Tibial nerve (tissue), 4 donors: ENCODE results near the gene TPPP2. TPM values are rescaled to one million over a fixed set of nuclear protein-coding genes. Genes with fewer than 3 reads are reported as not detected.

Experiments used
- DNase-seq, 2 donors: peaks; one replicate each; pipeline ENCODE4 v3.0.0-alpha.2; 2019; ENCODE audit warnings: low spot score in 2 of 2
- H3K27ac ChIP-seq, 4 donors: fragments of 200-600 bp; sonication (generic) in 3 of 4; one replicate each; pipeline ENCODE4 v1.5.1; 2017 to 2019; ENCODE audit warnings: mild to moderate bottlenecking in 1 of 4
- H3K27me3 ChIP-seq, 2 donors: fragments of 200-600 bp; sonication (generic) in 1 of 2; one replicate each; pipeline versions ENCODE4 v1.5.1 to v1.6.0; 2017 to 2019
- H3K36me3 ChIP-seq, 3 donors: fragments of 200-600 bp; sonication (generic); one replicate each; pipeline ENCODE4 v1.5.1; 2018 to 2019
- H3K4me1 ChIP-seq, 4 donors: fragments of 200-600 bp; sonication (generic) in 3 of 4; one replicate each; pipeline ENCODE4 v1.5.1; 2017 to 2019
- H3K4me3 ChIP-seq, 4 donors: fragments of 200-600 bp; sonication (generic) in 3 of 4; one replicate each; pipeline ENCODE4 v1.5.1; 2017 to 2019; ENCODE audit warnings: mild to moderate bottlenecking in 1 of 4, moderate library complexity in 1 of 4
- H3K9me3 ChIP-seq, 4 donors: fragments of 200-600 bp; sonication (generic) in 3 of 4; one replicate each; pipeline ENCODE4 v1.5.1; 2017 to 2019
- CTCF ChIP-seq, 5 experiments: fragments of 200-600 bp in 3 of 5; fragments of 450-650 bp in 2 of 5; sonication (generic) in 3 of 5; IDR thresholded peaks; one replicate each; pipeline ENCODE4 v1.5.1; 2016 to 2019; ENCODE audit warnings: antibody characterized with exemption in 5 of 5, mild to moderate bottlenecking in 3 of 5, moderate library complexity in 2 of 5
- EP300 ChIP-seq, 2 donors: sonication (generic); formaldehyde crosslinking; IDR thresholded peaks; one replicate each; pipeline ENCODE4 v1.6.1; 2017; ENCODE audit warnings: antibody characterized with exemption in 2 of 2, mild to moderate bottlenecking in 1 of 2
- POLR2A ChIP-seq, 2 donors: fragments of 450-650 bp; IDR thresholded peaks; one replicate each; pipeline ENCODE4 v1.6.1; 2017; ENCODE audit warnings: antibody characterized with exemption in 2 of 2, mild to moderate bottlenecking in 2 of 2, moderate library complexity in 2 of 2
- WGBS, 2 donors: methylation state at CpG; one replicate each; pipeline ENCODE4 v1.1.5; 2018; 5-methylcytosine and 5-hydroxymethylcytosine counted together
- total RNA-seq, 4 donors: library from RNA; depleted of rRNA; stranded (reverse); fragments of >200 nt; gene quantifications; one replicate each; pipeline ENCODE4 v1.1.0, GENCODE V29; 2016

Gene TPPP2
- total RNA-seq, 4 donors from 2014 or later, result not detected

- Histone ChIP-seq H3K4me1 (peaks cover 0 to 64% (median 15%) of the 10 kb centered on the region in 4 donors), H3K36me3 (peaks cover 0 to 18% (median 0%) of the 10 kb centered on the region in 3 donors), H3K4me3 (peak overlapping the region; percentile 65 to 76 (median 75)), H3K9me3 (no peaks in the 10 kb centered on the region), H3K27me3 (no peaks in the 10 kb centered on the region), H3K27ac (peak overlapping the region; percentile 92 to 99 (median 96))
- TF ChIP-seq POLR2A (IDR thresholded peaks at IDR 0.05), result peak in 1 of 2 donors; percentile 19
- peak in 1 of 2 donors; percentile 65 for TF ChIP-seq EP300 (IDR thresholded peaks at IDR 0.05)
- peak in 2 of 5 experiments; percentile 23 to 40 for TF ChIP-seq CTCF (IDR thresholded peaks at IDR 0.05)
- WGBS, 2 donors, result 1 to 7% methylated on average over 30 to 42 of the region's 58 CpGs
- peak; percentile 64 to 77 for DNase-seq
Observed at GRCh38 chr14:21025371-21026273, 4.4 kb upstream of the TPPP2 start.

GRCh38 chr14:21026274-21026987 lies 3.6 kb upstream of the TPPP2 start:
- Histone ChIP-seq H3K4me1 (peaks cover 0 to 56% (median 14%) of the 10 kb centered on the region in 4 donors), H3K27me3 (no peaks in the 10 kb centered on the region), H3K4me3 (peak overlapping the region; percentile 65 to 76 (median 75)), H3K36me3 (peaks cover 0 to 10% (median 0%) of the 10 kb centered on the region in 3 donors), H3K27ac (peak overlapping the region; percentile 92 to 99 (median 96)), H3K9me3 (no peaks in the 10 kb centered on the region)
- 34 to 41% methylated on average over 7 of the region's 7 CpGs for WGBS, 2 donors
- TF ChIP-seq CTCF (IDR thresholded peaks at IDR 0.05), result no peak
- TF ChIP-seq POLR2A (IDR thresholded peaks at IDR 0.05), result no peak
- peak in 1 of 2 donors; percentile 8 for TF ChIP-seq EP300 (IDR thresholded peaks at IDR 0.05)
- peak in 1 of 2 donors; percentile 40 for DNase-seq

GRCh38 chr14:21026988-21027315 lies 3.1 kb upstream of the TPPP2 start:
- Histone ChIP-seq H3K4me3 (peak overlapping the region in 2 of 4 donors; percentile 65 to 75), H3K4me1 (peaks cover 0 to 50% (median 13%) of the 10 kb centered on the region in 4 donors), H3K36me3 (peaks cover 0 to 5% (median 0%) of the 10 kb centered on the region in 3 donors), H3K27ac (peak overlapping the region; percentile 92 to 99 (median 96)), H3K9me3 (no peaks in the 10 kb centered on the region), H3K27me3 (no peaks in the 10 kb centered on the region)
- 22 to 52% methylated on average over 3 of the region's 3 CpGs for WGBS, 2 donors
- DNase-seq, result no peak
- TF ChIP-seq EP300 (IDR thresholded peaks at IDR 0.05), result no peak
- TF ChIP-seq POLR2A (IDR thresholded peaks at IDR 0.05), result no peak
- TF ChIP-seq CTCF (IDR thresholded peaks at IDR 0.05), result no peak

- WGBS, 2 donors, result 72 to 78% methylated on average over 12 of the region's 12 CpGs
- DNase-seq, result no peak
- Histone ChIP-seq H3K4me1 (peaks cover 0 to 29% (median 10%) of the 10 kb centered on the region in 4 donors), H3K9me3 (no peaks in the 10 kb centered on the region), H3K27ac (no peak overlapping the region), H3K36me3 (no peaks in the 10 kb centered on the region), H3K4me3 (no peak overlapping the region), H3K27me3 (no peaks in the 10 kb centered on the region)
- TF ChIP-seq CTCF (IDR thresholded peaks at IDR 0.05) (no peak), POLR2A (IDR thresholded peaks at IDR 0.05) (no peak), EP300 (IDR thresholded peaks at IDR 0.05) (no peak)
Observed at GRCh38 chr14:21030531-21030930, 514 bp downstream of the TPPP2 start.
